DMS53 (cell line): ENCODE measurements around the gene TRANK1.
"Not testable (repeated sequence)": the region's sequence is repeated elsewhere in the genome, so short reads cannot be mapped to it uniquely, and the experiment has no call there.

Experiments used
- DNase-seq: peaks from one replicate; lab custom pipeline; 2025; lab: John Stamatoyannopoulos, UW

TRANK1 gene

DNA sequence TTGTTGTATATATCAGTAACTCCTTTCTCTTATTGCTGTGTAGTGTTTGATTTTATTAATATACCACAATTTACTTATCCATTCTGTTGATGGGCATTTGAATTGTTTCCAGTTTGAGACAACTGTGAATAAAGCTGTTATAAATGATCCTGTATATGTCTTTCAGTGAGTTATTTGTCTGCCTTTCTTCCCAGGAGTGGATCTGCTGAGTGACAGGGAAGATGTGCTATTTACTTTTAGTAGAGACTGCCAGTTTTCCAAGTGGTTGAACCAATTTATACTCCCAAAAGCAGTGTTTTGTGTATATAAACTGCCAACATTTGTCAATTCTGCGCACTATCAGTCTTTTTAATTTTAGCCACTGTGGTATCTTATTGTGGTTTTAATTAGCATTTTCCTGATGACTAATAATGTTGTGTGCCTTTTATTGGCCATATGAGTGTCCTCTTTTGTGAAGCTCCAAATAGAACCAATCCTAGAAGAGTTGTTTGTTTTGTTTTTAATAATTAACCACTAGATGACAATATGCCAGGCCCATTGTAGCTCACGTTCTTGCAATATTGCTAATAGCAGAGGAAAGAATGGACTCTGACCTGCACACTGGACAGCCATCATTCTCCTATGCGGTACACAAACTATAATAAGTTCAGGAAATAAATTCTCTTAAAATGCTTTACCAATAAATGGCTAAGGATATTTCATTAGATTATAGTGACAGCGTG, 25.3 kb downstream of the TRANK1 start:
- DNase-seq, result peak; percentile 80

DNA sequence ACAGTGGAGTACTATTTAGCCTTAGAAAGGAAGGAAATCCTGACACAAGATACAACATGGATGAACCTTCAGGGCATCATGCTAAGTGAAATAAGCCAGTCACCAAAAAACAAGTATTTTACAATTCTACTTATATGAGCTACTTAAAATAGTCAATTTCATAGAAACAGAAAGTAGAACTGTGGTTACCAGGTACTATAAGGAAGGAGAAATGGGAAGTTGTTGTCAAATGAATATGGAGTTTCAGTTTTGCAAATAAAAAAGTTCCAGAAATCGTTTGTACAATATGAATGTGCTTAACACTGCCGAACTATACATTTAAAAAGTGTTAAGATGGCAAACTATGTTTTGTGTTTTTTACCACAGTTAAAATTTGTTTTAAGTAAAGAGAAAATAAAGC, 26.8 kb downstream of the TRANK1 start:
- no peak for DNase-seq

GRCh38 chr3:36911990-36912804, 32.7 kb downstream of the TRANK1 start:
- DNase-seq, result peak; percentile 70

DNA sequence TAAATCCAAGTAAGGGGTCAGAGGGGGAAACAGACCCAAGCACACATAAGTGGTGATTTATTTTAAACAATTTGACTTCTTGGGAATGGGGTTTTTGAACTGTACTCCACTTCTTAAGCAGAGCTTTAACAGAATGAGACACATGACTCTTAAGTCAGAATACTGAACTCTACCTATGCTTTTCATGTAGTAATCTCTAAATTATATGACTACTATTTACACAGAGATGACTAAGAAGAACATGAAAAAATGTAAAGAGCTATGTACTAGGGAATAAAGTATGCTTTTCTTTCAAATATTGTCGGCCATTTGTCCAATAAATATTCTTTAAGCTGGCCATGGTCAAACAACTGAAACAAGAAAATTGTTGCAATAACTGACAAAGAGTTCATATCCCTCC, 35.2 kb downstream of the TRANK1 start:
- no peak for DNase-seq

DNA sequence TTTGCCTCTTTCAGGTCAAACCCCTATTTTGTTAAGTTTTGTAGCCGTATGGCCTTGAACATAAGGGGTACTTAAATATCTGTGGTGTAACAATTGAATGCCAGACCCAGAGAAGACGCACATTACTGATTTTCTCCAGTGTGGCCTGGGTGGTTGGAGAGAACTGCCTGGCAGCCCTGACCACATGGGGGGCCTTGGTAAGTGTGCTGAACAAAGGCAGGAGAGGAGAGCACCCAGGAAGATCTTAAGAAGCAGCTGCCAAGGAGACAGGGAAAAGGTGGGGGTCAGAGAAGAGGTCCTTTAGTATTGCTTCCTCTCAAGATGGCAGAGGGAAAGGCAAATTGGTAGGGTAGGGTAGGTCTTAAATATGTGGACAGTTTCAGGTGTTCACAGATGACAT, 35.7 kb downstream of the TRANK1 start:
- DNase-seq, result no peak

DNA sequence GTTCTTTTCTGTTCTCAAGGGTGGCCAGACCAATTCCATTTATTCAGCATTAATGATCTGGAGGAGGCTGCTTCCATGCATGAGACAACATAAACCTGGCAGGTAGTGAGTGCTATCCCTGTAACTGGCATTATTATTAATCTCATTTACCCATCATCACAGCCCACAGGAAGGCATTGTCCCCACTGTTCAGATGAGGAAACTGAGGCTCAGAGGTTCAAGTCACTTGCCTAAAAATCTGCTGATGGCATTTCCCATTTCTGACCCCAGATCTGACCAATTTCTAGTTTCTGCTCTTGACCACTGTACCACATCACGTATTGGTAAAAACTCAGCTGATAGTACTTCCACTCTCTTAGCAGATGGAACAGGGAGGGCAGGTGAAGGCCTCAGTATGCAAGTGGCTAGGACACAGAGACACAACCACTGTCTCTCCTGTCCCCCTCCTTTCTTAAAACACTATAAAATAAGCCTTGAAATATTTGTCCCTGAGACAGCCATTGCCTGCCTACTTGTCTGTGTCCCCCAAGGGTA, 36.1 kb downstream of the TRANK1 start:
- no peak for DNase-seq

- peak; percentile 26 for DNase-seq
Observed at GRCh38 chr3:36907911-36908646, 36.8 kb downstream of the TRANK1 start.

DNA sequence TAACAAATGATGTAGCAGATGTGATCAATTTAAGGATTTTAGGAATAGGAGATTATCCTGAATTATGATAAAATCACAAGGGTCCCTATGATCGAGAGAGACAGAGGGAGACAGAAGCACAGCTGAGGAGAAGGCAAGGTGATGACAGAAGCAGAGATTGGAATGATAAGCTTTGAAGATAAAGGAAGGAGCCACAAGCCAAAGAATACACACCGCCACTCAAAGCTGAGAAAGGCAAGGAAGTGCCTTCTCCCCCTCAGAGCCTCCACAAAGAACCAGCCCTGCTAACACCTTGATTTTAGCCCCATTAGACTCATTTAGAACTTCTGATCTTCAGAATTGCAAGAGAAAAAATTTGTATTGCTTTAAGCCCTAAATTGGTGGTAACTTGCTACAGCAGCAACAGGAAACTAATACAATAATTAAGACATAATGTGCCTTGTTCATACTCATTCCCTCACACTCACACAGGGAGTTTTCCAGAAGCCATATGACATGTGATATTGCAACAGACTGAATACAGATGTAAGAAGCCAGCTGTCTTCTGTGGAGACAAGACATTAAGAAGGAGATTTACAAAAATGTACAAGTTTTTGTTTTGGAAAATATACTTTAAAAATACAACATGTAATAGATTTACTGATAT, 38.2 kb downstream of the TRANK1 start:
- DNase-seq, result no peak

GRCh38 chr3:36905545-36905944, 39.3 kb downstream of the TRANK1 start:
- no peak for DNase-seq

DNA sequence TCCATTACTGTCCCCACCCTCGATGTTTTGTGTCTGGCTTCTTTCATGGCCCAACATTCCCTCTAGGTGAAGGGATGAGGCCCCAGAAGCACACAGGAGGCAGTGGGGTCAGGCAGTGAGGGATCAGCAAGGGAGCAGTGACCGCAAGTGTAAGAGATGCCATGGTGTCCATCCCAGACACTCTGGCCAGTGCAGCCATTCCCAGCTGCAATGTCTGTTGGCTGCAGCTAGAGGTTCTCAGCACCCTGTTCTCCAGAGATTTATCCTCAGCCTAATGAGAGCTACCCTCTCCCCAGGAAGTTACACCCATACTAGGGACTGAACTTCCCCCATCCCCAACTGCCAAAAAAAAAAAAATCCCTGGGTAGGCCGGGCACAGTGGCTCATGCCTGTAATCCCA, 40.2 kb downstream of the TRANK1 start:
- peak; percentile 29 for DNase-seq

DNA sequence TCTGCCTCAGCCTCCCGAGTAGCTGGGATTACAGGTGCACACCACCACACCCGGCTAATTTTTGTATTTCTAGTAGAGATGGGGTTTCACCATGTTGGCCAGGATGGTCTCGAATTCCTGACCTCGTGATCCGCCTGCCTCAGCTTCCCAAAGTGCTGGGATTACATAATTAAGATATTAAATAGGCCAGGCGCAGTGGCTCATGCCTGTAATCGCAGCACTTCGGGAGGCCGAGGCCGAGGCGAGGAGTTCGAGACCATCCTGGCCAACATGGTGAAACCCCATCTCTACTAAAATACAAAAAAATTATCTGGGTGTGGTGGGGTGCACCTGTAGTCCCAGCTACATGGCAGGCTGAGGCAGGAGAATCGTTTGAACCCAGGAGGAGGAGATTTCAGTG, 40.8 kb downstream of the TRANK1 start:
- DNase-seq, result not testable (repeated sequence)

DNA sequence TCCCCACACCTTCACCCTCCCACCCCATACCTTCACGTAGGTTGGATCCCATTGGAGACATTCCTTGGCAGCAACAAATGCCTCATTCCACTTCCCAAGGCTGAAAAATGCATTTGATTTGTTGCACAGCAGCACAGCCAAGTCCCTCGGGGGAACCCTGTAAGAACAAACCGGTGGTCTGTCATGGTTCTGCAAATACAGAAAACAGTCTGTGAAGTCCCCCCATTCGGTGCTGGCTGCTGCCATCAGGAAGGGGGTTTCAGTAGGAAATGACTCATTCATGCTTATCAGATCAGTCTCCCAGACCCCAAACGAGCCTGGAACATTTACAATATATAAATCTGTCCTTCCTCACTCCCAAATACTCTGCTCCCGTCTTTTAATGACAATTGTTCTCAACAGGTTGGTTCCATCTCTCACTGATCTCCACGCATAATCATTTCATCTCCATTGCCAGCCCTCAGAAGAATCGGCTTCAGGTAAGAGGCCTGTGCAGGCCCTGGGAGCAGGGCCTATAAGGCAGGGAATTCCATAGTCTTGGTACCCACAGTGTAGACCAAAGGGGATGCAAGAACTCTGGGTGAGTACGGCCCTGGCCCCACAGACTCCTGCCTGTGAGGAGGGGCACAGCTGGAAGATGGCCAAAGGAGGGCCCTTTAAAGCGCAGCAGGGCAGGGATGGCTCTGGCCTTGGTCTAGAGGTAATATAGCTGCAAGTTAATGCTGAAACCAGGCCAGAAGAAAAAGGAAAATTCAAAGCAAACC, 41.6 kb downstream of the TRANK1 start:
- DNase-seq, result no peak

DNA sequence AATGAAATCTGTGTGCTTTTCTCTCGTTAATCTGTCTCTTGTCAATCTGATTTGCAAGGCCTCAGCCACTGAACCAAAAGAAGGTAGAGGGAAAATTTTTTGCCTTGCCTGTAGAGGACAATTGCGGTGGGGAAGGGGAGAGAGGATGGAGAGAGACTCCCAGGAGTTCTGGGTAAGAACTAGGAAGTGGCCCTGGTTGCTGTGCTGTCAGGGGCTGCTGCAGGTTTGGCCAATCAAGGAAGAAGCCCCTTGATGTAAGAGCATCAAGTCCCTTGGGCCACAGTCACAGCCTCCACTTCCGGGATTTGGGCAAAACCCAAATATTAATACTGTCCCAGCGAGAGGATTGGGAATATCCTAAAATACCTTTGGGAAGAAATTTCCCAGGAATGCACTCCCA, 43.3 kb downstream of the TRANK1 start:
- no peak for DNase-seq

- DNase-seq, result no peak
Observed at GRCh38 chr3:36900474-36901443, 44.1 kb downstream of the TRANK1 start.

DNA sequence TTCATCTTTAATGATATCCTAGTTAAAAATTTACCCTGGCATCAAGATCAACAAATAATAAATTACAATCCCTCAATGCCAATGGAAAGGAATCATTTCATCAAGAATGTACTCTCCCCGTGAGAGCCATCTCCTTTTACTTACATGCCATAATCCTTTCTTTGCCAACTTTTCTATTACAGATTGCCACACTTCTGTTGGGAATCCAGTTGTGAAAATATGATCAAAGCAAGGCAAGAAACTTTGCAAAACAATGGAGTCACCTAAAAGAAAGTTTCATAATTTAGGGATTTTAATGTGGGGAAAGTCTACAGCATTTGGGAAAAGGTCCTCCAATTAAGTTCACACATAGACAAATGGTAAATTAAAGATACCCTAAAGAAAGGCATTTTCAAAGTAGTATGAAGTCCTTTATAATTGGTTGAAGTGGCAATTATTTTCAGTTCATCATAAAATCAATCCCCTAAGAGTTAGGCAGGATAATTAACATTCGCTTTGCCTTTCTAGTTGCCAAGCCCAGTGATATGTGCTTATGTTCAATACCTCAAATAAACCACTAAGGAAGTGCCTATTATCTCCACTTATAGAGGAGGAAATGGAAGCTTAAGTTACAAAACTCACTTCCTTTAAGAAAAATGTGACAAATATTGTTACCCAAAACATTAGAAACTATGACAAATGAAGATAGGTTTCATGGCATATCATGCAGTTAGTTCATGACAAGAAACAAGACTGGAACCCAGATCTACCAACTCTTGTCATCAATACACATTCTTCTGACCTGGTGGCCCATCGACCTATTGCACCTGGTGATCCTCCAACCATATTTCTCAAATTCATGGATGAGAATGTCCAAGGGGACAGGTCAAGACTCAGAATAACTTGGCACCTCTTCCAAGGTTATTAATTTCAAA, 49.1 kb downstream of the TRANK1 start:
- no peak for DNase-seq

DNA sequence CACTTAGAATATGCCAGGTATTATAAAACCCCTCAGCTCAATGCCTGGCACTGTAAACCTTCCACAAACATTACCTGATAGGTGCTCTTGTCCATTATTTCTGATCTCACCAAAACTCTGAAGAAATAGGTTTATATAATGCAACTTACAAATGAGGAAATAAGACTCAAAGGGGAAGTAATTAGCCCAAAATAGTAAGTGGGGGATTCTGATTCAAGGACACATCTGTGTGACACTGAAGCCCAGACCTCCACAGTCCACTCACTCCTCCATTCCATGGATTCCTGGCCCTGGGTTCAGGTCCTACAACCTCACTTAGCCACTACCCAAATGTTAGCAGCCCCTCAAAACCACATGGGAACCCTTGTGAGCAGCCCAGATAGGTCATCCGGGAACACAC, 49.9 kb downstream of the TRANK1 start:
- DNase-seq, result no peak

DNA sequence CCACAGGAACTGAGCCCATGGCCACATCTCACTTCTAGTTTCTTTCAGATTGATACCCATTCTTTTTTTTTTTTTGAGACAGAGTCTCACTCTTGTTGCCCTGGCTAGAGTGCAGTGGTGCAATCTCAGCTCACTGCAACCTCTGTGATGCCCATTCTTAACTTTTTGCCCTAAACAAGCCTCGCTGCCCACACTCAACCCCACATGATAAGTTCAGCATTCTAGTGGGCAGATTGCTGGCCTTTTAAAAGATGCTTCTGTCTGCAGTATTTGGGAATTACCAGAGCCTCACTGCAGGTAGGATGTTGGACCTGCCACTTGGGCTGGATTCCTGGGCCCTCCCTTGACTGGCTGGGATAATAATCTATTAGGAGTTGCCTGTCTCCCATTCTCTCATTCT, 51.0 kb downstream of the TRANK1 start:
- DNase-seq, result no peak

DNA sequence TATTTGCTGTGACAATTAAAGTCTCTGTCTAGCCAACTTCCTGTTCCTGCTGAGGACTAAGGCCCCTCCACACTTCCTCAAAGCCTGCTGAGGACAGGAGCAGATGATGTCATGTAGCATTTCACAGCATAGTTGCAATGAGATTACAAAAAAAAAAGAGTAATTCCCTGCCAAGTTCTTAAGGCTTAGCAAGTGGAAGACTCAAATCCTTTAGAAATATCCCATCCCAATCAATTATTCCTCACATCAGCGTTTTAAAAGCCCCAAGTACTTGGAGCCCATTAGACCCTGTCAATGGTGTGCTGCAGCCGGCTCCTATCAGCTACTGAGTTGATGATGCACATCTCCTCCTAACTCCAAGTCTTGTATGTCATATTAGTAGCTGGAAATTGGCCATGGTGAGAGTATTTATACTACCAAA, 51.7 kb downstream of the TRANK1 start:
- DNase-seq, result peak; percentile 19
